ENCODE data around the gene RBL2.
"Not testable (repeated sequence)": the region's sequence is repeated elsewhere in the genome, so short reads cannot be mapped to it uniquely, and the experiment has no call there.

The RBL2 gene, protein sequence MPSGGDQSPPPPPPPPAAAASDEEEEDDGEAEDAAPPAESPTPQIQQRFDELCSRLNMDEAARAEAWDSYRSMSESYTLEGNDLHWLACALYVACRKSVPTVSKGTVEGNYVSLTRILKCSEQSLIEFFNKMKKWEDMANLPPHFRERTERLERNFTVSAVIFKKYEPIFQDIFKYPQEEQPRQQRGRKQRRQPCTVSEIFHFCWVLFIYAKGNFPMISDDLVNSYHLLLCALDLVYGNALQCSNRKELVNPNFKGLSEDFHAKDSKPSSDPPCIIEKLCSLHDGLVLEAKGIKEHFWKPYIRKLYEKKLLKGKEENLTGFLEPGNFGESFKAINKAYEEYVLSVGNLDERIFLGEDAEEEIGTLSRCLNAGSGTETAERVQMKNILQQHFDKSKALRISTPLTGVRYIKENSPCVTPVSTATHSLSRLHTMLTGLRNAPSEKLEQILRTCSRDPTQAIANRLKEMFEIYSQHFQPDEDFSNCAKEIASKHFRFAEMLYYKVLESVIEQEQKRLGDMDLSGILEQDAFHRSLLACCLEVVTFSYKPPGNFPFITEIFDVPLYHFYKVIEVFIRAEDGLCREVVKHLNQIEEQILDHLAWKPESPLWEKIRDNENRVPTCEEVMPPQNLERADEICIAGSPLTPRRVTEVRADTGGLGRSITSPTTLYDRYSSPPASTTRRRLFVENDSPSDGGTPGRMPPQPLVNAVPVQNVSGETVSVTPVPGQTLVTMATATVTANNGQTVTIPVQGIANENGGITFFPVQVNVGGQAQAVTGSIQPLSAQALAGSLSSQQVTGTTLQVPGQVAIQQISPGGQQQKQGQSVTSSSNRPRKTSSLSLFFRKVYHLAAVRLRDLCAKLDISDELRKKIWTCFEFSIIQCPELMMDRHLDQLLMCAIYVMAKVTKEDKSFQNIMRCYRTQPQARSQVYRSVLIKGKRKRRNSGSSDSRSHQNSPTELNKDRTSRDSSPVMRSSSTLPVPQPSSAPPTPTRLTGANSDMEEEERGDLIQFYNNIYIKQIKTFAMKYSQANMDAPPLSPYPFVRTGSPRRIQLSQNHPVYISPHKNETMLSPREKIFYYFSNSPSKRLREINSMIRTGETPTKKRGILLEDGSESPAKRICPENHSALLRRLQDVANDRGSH

DNA sequence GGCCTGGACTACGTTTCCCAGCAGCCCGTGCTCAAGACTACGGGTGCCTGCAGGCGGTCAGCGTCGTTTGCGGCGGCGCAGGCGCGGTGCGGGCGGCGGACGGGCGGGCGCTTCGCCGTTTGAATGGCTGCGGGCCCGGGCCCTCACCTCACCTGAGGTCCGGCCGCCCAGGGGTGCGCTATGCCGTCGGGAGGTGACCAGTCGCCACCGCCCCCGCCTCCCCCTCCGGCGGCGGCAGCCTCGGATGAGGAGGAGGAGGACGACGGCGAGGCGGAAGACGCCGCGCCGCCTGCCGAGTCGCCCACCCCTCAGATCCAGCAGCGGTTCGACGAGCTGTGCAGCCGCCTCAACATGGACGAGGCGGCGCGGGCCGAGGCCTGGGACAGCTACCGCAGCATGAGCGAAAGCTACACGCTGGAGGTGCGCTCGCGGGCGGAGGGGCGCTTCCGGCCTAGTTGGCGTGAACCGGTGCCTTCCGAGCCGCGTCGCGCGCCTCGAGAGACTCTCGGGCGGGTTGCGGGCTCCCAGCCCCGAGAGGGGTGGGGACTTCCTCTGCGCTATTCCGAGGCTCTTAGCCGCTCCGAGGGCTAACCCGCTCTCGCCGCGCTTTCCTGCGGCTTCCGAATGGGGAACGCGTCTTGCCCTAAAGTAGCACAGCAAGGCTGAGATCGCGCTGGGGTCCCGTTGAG is at the start of gene RBL2:
RBL2 (plus strand) TSS at position 95 of the 689 bp plus-strand sequence; CDS start at position 181, 86 bp downstream.
- in situ Hi-C loops (cut with MboI; ENCODE audit: low sequenced_read_pairs): no loop called here

DNA sequence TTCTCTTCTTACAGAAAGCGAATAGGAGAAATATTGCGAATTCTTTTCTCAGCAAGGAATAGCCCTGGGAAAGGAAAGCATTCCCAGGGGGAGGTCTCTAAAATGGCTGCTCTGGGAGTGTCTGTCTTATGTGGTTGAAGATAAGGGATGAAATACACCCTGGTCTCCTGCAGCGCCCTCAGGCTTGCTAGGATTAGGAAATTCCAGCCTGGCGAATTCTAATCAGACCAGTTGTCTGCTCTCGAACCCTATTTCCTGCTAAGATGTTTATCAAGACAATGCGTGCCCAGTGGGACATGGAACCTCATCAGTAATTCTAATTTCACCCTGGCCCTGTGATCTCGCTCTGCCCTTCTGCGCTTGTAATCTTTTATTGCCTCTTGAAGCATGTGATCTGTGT is 49.7 kb upstream of the RBL2 start:
- in situ Hi-C loops (cut with MboI; ENCODE audit: low sequenced_read_pairs): not testable (repeated sequence)

DNA sequence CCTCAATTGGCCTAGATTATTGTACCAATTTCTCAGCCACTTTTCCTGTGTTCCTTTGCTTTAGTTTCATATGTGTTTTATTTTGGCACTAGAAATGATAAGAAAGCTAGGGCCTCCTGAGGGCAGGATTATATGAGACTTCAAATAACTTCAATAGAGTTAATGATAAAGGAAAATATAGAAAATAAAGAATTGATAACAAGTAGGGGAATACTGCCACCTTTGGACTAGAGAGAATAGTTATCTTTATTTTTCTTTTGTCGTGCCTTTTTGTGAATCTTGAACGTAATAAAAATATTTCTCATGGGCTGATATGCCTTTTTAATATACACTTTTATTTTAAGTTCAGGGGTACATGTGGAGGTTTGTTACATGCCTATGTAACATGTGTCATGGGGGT is 29.3 kb upstream of the RBL2 start:
- in situ Hi-C loops (cut with MboI; ENCODE audit: low sequenced_read_pairs): no loop called here

DNA sequence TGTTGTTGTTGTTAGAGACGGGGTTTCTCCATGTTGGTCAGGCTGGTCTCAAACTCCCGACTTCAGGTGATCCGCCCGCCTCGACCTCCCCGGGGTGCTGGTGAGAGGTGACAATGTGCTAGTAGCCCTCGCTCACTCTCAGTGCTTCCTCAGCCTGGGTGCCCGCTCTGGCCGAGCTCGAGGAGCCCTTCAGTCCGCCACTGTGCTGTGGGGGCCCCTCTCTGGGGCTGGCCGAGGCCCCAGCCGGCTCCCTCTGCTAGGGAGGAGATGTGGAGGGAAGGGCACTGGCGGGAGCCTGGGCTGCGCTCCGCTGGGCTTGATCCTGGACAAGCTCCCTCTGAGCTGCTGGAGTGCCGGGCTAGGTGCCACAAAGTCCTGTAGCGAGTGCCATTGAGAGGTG is 21.7 kb upstream of the RBL2 start:
- in situ Hi-C loops (cut with MboI; ENCODE audit: low sequenced_read_pairs): no loop called here

DNA sequence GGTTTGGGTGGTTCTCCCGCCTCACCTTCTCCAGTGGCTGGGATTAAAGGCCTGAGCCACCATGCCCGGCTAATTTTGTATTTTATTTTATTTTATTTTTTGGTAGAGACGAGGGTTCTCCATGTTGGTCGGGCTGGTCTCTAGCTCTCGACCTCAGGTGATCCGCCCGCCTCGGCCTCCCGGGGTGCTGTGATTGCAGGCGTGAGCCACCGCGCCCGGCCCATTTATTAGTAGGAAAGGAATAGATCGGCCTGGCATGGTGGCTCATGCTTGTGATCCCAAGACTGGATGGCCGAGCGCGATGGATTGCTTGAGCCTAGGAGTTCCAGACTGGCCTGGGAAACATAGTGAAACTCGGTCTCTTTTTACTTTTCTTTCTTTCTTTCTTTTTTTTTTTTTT is 20.4 kb upstream of the RBL2 start:
- in situ Hi-C loops (cut with MboI; ENCODE audit: low sequenced_read_pairs): no loop called here

DNA sequence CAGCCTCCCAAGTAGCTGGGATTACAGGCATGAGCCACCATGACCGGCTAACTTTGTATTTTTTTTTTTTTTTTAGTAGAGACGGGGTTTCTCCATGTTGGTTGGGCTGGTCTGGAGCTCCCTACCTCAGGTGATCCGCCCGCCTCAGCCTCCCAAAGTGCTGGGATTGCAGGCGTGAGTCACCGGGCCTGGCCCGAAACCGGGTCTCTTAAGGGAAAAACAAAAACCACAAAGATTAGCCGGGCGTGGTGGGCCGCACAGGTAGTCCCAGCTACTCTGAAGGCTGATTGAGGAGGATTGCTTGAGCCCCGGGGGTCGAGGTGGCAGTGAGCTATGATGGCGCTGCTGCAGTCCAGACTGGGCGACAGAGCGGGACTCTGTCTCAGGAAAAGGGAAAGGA is 19.9 kb upstream of the RBL2 start:
- in situ Hi-C loops (cut with MboI; ENCODE audit: low sequenced_read_pairs): no loop called here

DNA sequence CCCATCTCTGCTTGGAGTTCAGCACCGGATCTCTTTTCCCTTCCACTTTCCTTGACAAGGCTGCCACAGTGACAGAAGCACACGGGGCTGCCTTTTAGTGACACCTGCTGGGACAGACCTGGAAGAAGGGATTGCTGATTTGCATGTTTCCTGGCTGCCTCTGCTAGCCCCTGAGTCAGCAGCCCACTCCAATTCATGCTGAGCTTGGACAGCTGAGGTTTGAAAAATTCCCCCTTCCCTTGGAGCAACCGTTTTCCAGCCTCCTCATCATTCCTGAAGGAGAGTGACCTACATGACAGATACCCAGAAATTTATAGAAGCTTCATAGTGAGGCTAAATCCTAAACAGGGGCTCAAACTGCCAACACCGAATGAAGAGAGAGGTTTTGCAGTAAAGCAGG is 18.8 kb upstream of the RBL2 start:
- in situ Hi-C loops (cut with MboI; ENCODE audit: low sequenced_read_pairs): no loop called here

DNA sequence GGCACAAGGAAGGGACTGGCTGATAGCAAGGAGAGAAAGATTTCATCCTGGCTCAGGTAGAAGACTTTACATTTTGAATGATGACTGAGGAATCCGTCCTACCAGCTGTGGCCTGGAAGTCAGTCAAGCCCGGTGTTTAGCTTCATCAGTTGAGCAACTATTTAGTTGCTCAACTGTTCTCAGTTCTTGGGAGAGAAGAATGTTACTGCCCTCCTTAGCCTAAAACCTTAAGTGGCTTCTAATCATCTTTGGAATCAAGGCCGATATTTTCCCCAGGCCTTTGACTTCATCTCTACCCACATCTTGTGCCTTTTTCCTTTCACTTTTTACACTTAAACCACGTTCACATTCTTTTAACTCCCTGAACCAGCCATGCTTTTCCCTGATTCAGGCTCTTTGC is 17.3 kb upstream of the RBL2 start:
- in situ Hi-C loops (cut with MboI; ENCODE audit: low sequenced_read_pairs): no loop called here

DNA sequence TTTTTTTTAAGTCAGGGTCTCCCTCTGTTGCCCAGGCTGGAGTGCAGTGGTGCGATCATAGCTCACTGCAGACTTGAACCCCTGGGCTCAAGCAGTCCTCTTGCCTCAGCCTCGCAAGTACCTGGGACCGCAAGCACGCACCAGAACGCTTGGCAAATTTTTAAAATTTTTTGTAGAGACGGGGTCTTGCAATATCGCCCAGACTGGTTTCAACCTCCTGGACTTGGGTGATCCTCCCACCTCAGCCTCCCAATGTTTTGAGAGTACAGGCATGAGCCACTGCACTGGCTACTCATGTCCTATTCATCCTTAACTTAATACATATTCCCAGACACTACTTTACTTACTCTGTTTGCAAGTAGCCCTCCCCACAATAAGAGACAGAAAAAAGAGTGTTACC is 16.3 kb upstream of the RBL2 start:
- in situ Hi-C loops (cut with MboI; ENCODE audit: low sequenced_read_pairs): no loop called here

DNA sequence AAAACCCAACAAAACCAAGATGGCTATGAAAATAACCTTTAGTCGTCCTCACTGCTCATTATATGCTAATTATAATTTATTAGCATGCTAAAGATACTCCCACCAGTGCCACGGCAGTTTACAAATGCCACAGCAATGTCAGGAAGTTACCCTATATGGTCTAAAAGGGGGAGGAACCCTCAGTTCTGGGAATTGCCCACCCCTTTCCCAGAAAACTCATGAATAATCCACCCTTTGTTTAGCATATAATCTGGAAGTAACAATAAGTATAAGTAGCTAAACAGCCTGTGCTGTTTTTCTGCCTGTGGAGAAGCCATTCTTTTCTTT is 14.9 kb upstream of the RBL2 start:
- in situ Hi-C loops (cut with MboI; ENCODE audit: low sequenced_read_pairs): not testable (repeated sequence)

DNA sequence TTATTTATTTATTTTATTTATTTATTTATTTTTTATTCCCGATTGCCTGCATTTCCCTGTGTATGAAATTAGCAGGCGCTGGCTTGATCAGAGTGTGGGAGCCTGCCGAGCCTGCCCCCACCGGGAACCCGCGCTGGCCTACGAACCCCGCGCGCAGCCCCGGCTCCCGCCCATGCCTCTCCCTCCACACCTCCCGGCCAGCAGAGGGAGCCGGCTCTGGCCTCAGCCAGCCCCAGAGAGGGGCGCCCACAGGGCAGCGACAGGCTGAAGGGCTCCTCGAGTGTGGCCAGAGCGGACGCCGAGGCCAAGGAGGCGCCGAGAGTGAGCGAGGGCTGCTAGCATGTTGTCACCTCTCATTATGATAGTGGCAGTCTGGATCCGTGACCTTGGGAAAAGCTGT is 13.0 kb upstream of the RBL2 start:
- in situ Hi-C loops (cut with MboI; ENCODE audit: low sequenced_read_pairs): no loop called here

DNA sequence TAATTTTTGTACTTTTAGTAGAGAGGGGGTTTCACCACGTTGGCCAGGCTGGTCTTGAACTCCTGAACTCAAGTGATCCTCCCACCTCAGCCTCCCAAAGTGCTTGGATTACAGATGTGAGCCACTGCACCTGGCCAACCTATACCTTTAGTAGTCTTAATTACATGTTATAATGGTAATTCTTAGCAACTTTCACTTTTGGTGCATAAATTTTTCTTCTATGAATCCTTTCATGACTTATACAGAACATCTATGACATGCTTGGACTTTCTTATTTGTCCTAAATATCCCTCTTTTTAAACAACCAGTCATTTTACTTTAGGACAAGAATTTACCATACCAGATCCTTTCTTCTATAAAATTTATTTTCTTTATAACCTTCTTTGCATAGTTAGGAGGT is 10.3 kb upstream of the RBL2 start:
- in situ Hi-C loops (cut with MboI; ENCODE audit: low sequenced_read_pairs): not testable (repeated sequence)

DNA sequence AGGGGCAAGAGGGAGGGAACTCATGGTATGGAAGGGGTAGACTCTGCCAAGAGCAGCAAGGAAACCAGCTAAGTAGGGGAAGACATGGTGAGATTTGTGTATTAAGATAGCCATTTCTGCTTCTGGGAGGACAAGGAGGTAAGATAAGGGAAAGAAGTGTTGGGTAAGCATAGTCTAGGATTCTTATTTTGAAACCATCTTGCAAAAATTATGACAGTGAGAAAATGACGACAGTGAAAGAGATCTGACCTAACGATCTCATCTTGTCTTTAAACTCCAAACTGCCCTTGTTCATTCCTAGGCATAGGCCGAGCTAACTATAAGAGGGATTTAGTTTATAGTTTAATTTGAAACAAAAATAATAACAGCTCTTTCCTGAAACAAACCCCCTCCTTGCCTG is 5.6 kb upstream of the RBL2 start:
- in situ Hi-C loops (cut with MboI; ENCODE audit: low sequenced_read_pairs): no loop called here

DNA sequence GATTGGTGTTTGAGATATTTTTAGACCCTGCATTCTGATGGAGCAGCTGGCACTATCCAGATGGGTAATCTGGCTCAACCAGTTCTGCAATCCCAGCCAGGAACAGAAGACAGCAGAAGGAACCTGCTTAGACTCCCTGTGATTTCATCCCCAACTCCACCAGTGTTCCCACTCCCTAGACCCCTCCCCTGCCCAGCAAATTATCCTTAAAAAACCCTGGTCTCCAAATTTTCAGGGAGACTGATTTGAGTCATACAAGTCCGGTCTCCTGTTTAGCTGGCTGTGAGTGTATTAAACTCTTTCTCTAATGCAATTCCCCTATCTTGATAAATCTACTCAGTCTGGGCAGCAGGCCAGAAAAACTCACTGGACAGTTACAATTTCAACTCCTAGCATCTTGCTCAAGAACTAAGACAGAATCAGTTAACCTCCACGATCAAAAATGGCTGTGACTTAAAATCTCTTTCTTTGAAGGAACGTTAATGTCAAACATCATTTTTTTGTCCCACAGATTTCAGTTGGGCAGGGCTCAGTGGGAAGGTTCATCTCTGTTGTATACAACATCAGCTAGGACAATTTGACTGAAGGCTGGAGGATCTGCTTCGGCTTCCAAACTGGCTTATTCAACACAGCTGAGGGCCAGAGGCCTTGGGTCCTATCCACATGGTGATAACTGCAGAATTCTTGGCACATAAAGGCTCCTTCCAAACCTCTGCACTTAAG is 4.9 kb upstream of the RBL2 start:
- in situ Hi-C loops (cut with MboI; ENCODE audit: low sequenced_read_pairs): no loop called here

DNA sequence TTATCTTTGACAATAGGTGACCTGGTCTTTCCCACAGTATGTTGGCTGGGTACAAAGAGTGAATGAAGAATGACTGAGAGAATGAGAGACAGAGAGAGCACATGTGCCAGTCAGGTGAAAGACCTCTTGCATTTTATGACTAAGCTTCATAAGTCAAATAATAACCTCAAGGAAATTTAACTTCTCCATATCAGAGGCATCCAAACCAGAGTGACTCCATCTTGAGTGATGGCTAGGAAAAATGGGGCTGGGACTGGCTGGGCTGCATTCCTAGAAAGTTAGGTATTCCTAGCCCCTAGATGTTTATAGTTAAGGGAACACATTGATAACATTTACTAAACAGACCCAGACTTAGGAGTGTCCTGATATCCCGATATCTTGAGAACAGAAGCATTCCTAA is 3.9 kb upstream of the RBL2 start:
- in situ Hi-C loops (cut with MboI; ENCODE audit: low sequenced_read_pairs): no loop called here

DNA sequence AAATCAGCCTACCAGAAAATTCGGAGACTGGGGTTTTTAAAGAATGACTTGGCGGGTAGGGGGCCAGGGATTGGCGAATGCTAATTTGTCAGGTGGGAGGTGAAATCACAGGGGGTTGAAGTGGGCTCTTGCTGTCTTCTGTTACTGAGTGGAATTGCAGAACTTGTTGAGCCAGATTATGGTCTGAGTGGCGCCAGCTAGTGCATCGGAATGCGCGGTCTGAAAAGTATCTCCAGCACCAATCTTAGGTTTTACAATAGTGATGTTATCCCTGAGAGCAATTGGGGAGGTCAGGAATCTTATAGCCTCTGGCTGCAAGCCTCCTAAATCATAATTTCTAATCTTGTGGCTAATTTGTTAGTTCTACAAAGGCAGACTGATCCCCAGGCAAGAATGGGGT is 762 bp upstream of the RBL2 start:
- in situ Hi-C loops (cut with MboI; ENCODE audit: low sequenced_read_pairs): no loop called here

DNA sequence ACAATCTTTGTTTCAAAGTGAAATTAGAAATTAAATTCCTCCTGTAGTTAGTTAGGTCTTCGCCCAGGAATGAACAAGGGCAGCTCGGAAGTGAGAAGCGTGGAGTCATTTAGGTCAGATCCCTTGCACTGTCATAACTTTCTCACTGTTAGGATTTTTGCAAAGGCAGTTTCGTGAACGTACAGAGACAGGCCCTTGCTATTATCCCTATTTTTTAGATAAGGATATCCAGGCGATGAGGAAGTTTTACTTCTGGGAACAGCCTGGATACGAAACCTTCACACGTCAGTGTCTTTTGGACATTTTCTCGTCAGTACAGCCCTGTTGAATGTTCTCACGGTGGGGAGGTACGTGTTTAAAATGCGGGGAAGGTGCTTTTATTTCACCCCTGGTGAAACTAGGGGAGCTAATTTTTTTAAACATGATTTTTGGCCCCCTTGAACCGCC is 318 bp upstream of the RBL2 start:
- in situ Hi-C loops (cut with MboI; ENCODE audit: low sequenced_read_pairs): no loop called here

DNA sequence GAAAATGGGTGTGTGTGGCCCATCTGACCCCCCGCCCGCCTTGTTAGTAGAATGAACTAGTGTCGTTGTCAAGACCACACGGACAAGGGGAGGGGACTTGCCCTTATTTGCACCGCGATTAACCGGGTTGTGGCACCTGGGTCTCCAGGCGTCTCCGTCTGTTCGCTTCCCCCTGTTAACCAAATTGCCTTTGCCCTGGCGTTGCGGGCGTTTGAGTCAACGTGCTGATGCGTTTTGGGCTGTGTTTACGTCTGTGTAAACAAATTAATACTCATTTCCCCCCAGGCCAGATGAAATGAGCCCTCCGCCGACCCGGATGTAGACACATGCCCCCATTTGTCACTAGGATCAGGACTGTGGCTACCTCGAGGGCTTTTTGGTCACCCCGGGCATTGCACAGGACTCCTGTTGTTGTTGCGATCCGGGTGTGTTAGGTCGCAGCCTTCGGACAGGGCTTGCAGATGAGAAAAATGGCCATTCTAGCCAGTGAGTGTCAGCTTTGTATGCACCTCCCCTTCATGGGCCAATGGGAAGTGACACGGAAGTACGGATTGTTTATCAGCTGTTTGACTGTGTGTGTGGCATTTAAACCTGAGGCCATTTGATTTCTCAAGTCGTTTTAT is 906 bp downstream of the RBL2 start:
- in situ Hi-C loops (cut with MboI; ENCODE audit: low sequenced_read_pairs): no loop called here

DNA sequence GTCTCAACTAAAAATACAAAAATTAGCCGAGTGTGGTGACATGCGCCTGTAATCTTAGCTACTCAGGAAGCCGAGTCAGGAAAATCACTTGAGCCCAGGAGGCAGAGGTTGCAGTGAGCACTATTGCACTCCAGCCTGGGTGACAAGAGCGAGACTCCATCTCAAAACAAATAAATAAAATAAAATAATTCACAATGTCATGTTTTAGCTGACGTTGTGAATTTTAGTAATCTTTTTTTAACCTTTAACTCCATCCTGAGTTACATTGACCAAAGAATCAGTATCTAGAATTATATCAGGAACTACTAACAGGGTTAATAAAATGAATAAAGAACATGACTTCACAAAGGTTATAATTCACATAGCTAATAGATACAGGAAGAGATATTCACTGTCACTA is 5.9 kb downstream of the RBL2 start:
- in situ Hi-C loops (cut with MboI; ENCODE audit: low sequenced_read_pairs): no loop called here

DNA sequence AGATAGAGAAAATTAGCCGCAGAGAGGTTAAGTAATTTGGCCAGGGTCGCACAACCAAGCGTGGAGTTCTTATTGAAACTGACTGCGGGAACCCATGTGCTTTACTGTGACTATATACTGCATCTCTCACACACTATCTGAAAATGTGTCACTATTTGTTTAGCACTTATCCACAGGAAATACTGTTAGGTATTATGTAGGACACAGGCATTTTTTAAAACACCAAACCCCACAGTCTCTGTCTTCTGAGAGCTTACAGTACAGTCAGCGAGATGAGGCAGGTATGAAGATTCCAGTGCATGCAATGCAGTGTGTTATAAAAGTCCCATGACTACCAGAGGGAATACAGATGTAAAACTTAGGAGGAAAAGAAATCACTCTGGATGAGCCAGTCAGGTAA is 11.3 kb downstream of the RBL2 start:
- in situ Hi-C loops (cut with MboI; ENCODE audit: low sequenced_read_pairs): no loop called here
